T-helper 2 cell treated with Interferon-gamma antibody and Interleukin-4, amounts not matched to agents 100 ng/mL and 5 ng/mL, for 36 hours (primary cell): Measurements from ENCODE around the gene COQ8A. TPM values are rescaled to one million over a fixed set of nuclear protein-coding genes. Genes with fewer than 3 reads are reported as not detected.

Source experiments
- intact Hi-C: fragments of 100-400 bp; cut with micrococcal nuclease; formaldehyde crosslinking; loops from one replicate; pipeline ENCODE4 v1.15.1; 2023
- total RNA-seq: library from RNA; stranded (reverse); gene quantifications from 2 replicates; pipeline ENCODE4 v1.2.3, GENCODE V29; 2022

COQ8A gene
- total RNA-seq, 1 donor from 2014 or later: 29.3 TPM

DNA sequence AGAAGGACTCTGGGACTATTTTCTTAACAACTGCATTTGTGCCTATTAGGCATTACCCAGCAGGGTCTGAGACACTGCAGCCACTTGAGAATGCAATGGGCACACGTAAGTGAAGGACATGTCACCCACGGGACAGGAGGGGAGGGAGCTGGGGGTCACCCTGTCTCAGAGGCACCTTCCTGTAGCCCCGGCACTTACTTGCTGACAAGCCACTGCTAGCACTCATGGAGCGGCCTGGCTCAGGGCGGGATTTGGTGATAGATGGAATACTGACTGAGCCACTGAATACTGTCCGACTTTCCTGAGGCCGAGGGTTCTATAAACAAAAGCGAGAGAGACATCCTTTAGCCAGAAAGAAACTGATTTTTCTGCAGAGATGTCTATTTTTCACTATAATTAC lies 64.7 kb downstream of the COQ8A start:
- intact Hi-C loops: no loop called here

- intact Hi-C loops: no loop called here
Observed at GRCh38 chr1:227006226-227006796, 66.2 kb downstream of the COQ8A start.

DNA sequence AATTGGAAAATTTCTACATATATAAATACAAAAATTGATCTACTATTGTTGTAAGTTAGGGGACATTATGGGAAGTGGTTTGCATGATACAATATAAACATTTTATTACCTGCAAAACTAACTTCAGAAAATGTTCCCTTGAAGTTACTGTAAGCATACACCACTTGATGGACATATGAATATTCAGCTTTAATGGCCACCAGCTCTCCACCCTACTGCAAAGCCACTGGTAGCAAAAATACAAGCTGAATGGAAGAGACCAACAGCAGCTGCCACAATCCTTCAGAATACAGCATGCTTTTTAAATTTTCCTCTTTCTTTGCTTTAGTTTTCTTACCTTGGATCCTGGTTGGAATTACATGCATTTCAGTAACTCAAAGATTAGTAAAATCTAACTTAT lies 69.8 kb downstream of the COQ8A start:
- intact Hi-C loops: no loop called here

DNA sequence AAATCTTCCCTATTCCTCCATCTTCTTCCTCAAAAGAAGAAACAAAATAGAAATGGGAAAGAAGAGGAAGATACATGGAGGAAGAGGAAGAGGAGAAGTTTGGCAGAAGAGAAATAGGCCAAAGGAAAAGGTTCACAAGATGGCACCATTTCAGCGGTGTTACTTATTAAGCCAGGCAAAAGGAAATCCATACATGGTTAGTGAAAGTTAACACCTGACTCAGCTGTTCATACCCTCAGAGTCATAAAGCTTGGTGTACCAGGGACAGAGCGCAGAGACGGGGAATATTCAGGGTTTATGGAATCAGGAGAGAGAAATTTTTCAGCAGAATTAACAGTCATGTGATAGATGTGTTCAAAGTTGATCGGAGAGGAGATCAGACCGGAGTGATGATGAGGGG lies 70.6 kb downstream of the COQ8A start:
- intact Hi-C loops: no loop called here

DNA sequence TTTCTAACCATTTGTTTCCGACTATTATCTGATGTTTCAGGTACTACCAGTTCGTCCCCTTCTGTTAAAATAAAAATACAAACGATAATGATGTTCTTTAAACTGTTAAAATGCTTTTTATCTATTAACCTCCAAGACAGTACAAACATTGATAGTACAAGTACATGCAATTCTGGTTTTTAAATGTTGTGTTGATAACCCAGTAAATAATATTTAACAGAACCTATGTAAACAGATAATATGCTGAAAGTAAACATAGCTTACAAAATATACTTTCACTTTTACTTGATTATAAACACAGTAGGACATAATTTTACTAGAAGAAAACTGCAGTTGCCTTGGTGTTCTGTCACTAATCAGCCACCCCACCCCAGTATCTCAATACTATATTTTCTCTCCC lies 76.9 kb downstream of the COQ8A start:
- intact Hi-C loops: no loop called here

DNA sequence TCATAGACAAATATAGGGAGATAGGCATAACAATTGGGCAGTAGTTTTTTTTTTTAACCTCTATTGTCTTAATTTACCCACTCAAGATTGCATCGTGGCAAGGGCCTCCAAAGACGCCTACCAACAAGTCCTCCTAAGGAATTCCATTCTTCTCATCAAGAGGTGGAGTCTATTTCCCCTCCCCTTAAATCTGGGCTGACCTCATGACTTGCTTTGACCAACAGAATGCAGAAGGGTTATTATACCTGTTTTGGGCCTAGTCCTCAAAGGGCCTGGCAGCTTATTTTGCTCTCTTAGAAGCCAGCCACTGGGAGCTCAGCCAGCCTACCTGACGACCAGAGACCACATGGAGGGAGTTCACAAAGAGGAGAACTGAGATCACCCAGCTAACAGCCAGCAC lies 92.3 kb downstream of the COQ8A start:
- intact Hi-C loops: no loop called here

GRCh38 chr1:227033880-227034279 lies 93.8 kb downstream of the COQ8A start:
- intact Hi-C loops: no loop called here

DNA sequence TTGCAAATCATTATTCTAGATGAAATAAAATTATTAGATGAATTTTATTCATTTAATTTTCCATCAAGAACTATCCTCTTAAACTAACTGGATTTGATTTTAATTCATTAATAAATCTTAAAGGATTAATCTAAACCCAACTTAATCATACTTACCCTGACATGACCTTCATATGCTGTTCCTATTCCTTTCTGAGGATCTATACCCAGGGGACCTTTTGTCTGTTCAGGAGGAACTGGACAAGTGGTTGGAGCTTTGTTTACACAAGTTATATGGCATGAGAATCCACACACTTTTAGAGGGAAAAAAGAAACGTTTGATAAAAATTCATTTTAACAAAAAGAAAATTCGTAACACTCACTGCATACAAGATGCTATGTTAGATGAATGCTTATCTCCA lies 95.2 kb downstream of the COQ8A start:
- intact Hi-C loops: no loop called here

DNA sequence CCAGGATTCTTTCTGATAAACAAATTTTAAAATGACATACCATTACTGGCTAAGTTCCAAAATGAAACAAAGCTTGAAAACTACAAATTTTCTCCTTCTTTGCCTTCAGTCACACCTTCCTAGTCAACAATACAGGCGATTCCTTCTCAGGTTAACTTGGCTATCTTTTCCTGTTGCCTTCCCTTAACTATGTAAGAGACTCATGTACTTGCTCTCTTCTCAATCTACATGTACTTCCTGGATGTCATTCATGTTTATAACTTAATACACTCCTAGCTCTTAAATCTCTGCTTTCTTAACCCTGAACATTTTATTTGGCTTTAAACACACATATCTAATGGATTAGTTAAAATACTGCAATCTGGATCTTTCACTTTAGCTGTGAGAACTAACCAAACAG lies 97.0 kb downstream of the COQ8A start:
- intact Hi-C loops: no loop called here

Other genes starting within 250 kb of the COQ8A start
- gene ITPKB, start 201.0 kb upstream of the COQ8A start, total RNA-seq: 36.2 and 37.1 TPM in 2 replicates
- gene PSEN2, start 69.7 kb upstream of the COQ8A start, total RNA-seq: 7.8 and 9.8 TPM in 2 replicates